ENCODE results near the gene DNAAF9. TPM values are rescaled to one million over a fixed set of nuclear protein-coding genes. Genes with fewer than 3 reads are reported as not detected.

The DNAAF9 gene
- total RNA-seq, 3 donors from 2014 or later (not counting 1 experiment from before 2014, with no cell fraction given), result 4.1 to 6.9 (median 4.8) TPM

DNA sequence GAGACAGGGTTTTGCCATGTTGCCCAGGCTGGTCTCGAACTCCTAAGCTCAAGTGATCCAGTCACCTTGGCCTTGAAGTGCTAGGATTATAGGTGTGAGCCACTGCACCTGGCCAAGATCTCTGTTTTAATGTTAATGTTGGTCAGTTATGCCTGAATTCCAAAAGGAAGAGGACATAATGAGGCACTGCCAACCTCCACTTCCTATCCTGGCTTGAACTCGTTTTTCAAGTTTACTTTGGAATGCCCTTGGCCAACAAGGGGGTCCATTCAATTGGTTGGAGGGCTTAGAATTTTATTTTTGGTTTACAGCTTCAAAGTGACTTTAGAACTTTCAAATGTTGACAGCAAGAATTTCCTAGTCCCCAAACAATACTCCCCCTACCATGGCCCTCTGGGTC lies 29.8 kb downstream of the DNAAF9 start:
- Mint-ChIP-seq H3K9me3 (no peaks in the 10 kb centered on the region), H3K36me3 (peaks cover 7% of the 10 kb centered on the region), H3K27me3 (ENCODE audit: low read depth in 2 of 2) (no peaks in the 10 kb centered on the region), H3K4me1 (peaks cover 0 to 3% of the 10 kb centered on the region in 2 donors), H3K4me3 (no peak overlapping the region), H3K27ac (no peak overlapping the region)
- H3K4me3 ChIP-seq (ENCODE audit: low read length), result no peak overlapping the region
- H3K36me3 ChIP-seq (ENCODE audit: control insufficient read depth, insufficient read depth, low read length), result peaks cover 20% of the 10 kb centered on the region
- no peak overlapping the region for H3K27ac ChIP-seq (ENCODE audit: low read length)
- DNase-seq (no peak), ATAC-seq (no peak)
- WGBS (ENCODE audit: insufficient coverage), result 83% methylated on average over 1 of the region's 2 CpGs
- intact Hi-C loops (cut with micrococcal nuclease), result no loop called here
- no peaks in the 10 kb centered on the region for H3K27me3 ChIP-seq (ENCODE audit: control insufficient read depth, insufficient read depth, low read length)
- TF ChIP-seq CTCF (IDR thresholded peaks at IDR 0.05), result no peak
- no peaks in the 10 kb centered on the region for H3K9me3 ChIP-seq (ENCODE audit: control insufficient read depth, insufficient read depth, low read length)
- no peaks in the 10 kb centered on the region for H3K4me1 ChIP-seq (ENCODE audit: control insufficient read depth, insufficient read depth, low read length)

- H3K27ac ChIP-seq (ENCODE audit: low read length), result no peak overlapping the region
- Mint-ChIP-seq H3K9me3 (no peaks in the 10 kb centered on the region), H3K27me3 (ENCODE audit: low read depth in 2 of 2) (no peaks in the 10 kb centered on the region), H3K36me3 (peaks cover 7% of the 10 kb centered on the region), H3K4me3 (no peak overlapping the region), H3K4me1 (peaks cover 0 to 3% of the 10 kb centered on the region in 2 donors), H3K27ac (no peak overlapping the region)
- TF ChIP-seq CTCF (IDR thresholded peaks at IDR 0.05), result no peak
- no peaks in the 10 kb centered on the region for H3K27me3 ChIP-seq (ENCODE audit: control insufficient read depth, insufficient read depth, low read length)
- H3K36me3 ChIP-seq (ENCODE audit: control insufficient read depth, insufficient read depth, low read length), result peaks cover 24% of the 10 kb centered on the region
- intact Hi-C loops (cut with micrococcal nuclease), result no loop called here
- ATAC-seq, result no peak
- H3K4me1 ChIP-seq (ENCODE audit: control insufficient read depth, insufficient read depth, low read length), result no peaks in the 10 kb centered on the region
- DNase-seq, result no peak
- H3K9me3 ChIP-seq (ENCODE audit: control insufficient read depth, insufficient read depth, low read length), result no peaks in the 10 kb centered on the region
- no peak overlapping the region for H3K4me3 ChIP-seq (ENCODE audit: low read length)
These were observed 33.2 kb downstream of the DNAAF9 start for GRCh38 chr20:3374296-3374695.

DNA sequence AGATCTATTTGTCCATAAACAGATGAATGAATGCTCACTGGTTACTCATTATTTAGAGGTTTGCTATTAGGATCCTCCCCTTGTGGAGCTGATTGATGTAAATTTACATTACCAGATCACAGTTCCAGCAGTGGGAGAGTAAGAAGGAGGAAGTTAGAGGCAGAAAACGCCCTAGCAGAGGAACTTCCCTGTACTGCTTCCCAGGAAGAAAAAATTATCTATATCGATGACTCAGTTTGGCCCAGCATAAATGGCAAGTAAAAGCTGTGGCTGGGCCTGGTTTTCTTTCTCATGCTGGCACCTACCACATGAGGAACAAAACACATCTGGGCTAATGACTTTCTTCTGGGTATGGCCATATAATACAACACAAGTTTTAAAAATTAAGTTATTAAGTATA lies 35.7 kb downstream of the DNAAF9 start:
- H3K27ac ChIP-seq (ENCODE audit: low read length), result no peak overlapping the region
- intact Hi-C loops (cut with micrococcal nuclease), result no loop called here
- H3K36me3 ChIP-seq (ENCODE audit: control insufficient read depth, insufficient read depth, low read length), result peaks cover 24% of the 10 kb centered on the region
- no peaks in the 10 kb centered on the region for H3K9me3 Mint-ChIP-seq
- no peak overlapping the region for H3K4me3 Mint-ChIP-seq
- WGBS (ENCODE audit: insufficient coverage), result 92% methylated on average over 2 of the region's 2 CpGs
- H3K27ac Mint-ChIP-seq, result no peak overlapping the region
- no peaks in the 10 kb centered on the region for H3K4me1 ChIP-seq (ENCODE audit: control insufficient read depth, insufficient read depth, low read length)
- no peaks in the 10 kb centered on the region for H3K9me3 ChIP-seq (ENCODE audit: control insufficient read depth, insufficient read depth, low read length)
- H3K27me3 ChIP-seq (ENCODE audit: control insufficient read depth, insufficient read depth, low read length), result no peaks in the 10 kb centered on the region
- H3K4me3 ChIP-seq (ENCODE audit: low read length), result no peak overlapping the region
- DNase-seq (no peak), ATAC-seq (no peak)
- peaks cover 7% of the 10 kb centered on the region for H3K36me3 Mint-ChIP-seq
- H3K27me3 Mint-ChIP-seq (ENCODE audit: low read depth in 2 of 2), result no peaks in the 10 kb centered on the region
- TF ChIP-seq CTCF (IDR thresholded peaks at IDR 0.05), result no peak
- no peaks in the 10 kb centered on the region for H3K4me1 Mint-ChIP-seq

GRCh38 chr20:3367089-3367488 lies 40.4 kb downstream of the DNAAF9 start:
- no CpG with 5 or more reads among the region's 3 CpGs for WGBS (ENCODE audit: insufficient coverage)
- peaks cover 2% of the 10 kb centered on the region for H3K36me3 ChIP-seq (ENCODE audit: control insufficient read depth, insufficient read depth, low read length)

More at GRCh38 chr20:3367089-3367488, 40.4 kb downstream of the DNAAF9 start:
- no peak for ATAC-seq
- Mint-ChIP-seq H3K4me3 (no peak overlapping the region), H3K27ac (no peak overlapping the region), H3K9me3 (no peaks in the 10 kb centered on the region), H3K27me3 (ENCODE audit: low read depth in 2 of 2) (no peaks in the 10 kb centered on the region), H3K4me1 (no peaks in the 10 kb centered on the region), H3K36me3 (no peaks in the 10 kb centered on the region)
- Histone ChIP-seq H3K4me1 (ENCODE audit: control insufficient read depth, insufficient read depth, low read length) (no peaks in the 10 kb centered on the region), H3K27me3 (ENCODE audit: control insufficient read depth, insufficient read depth, low read length) (no peaks in the 10 kb centered on the region), H3K27ac (ENCODE audit: low read length) (no peak overlapping the region), H3K4me3 (ENCODE audit: low read length) (no peak overlapping the region), H3K9me3 (ENCODE audit: control insufficient read depth, insufficient read depth, low read length) (no peaks in the 10 kb centered on the region)
- TF ChIP-seq CTCF (IDR thresholded peaks at IDR 0.05), result no peak
- DNase-seq, result no peak
- intact Hi-C loops (cut with micrococcal nuclease), result no loop called here
